Measurements from ENCODE around the gene AOX1. TPM values are rescaled to one million over a fixed set of nuclear protein-coding genes. Genes with fewer than 3 reads are reported as not detected.

The AOX1 gene
- total RNA-seq, 2 experiments from 2014 or later, result not detected

DNA sequence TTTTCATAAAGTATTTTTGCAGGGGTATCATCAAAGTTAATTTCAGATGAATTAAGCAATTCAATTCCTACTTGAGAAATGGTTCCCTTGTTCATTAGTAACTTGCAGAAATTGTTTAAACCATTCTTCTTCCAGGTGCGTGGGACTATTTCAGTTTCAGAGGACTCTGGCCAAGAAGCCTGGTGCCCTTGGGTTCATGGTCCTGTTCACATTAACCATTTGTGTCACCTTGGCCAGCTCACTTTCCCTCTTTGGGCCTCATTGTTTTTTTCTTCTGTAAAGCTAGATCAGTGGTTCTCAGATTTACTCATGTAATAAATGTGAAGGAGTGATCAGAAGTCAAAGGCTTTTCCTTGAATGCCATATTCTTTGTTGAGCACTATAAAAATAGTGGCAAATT lies 113.5 kb downstream of the AOX1 start:
- ATAC-seq (ENCODE audit: poor library complexity), result no peak
- no peak overlapping the region for H3K27ac ChIP-seq (ENCODE audit: low read depth in 1 of 2, low read length in 2 of 2)
- TF ChIP-seq CTCF (IDR thresholded peaks at IDR 0.05), result no peak
- Mint-ChIP-seq H3K4me3 (no peak overlapping the region), H3K27ac (no peak overlapping the region), H3K9me3 (no peaks in the 10 kb centered on the region), H3K36me3 (ENCODE audit: low read depth) (no peaks in the 10 kb centered on the region), H3K27me3 (peaks cover 5% of the 10 kb centered on the region), H3K4me1 (ENCODE audit: low read depth) (no peaks in the 10 kb centered on the region)
- H3K27me3 ChIP-seq (ENCODE audit: control insufficient read depth in 1 of 2, insufficient read depth in 2 of 2, low read length in 2 of 2), result no peaks in the 10 kb centered on the region
- DNase-seq, result no peak
- no peak overlapping the region for H3K4me3 ChIP-seq (ENCODE audit: low read length)
- ChIA-PET CTCF (no interaction called here), POLR2A (interaction anchor here (0.6 kb wide), 1 partner anchor 629 kb away, joined by 3 read pairs; no protein-coding TSS in a partner anchor)
- H3K4me1 ChIP-seq (ENCODE audit: insufficient read depth, low read length), result no peaks in the 10 kb centered on the region
- no peaks in the 10 kb centered on the region for H3K9me3 ChIP-seq (ENCODE audit: control insufficient read depth in 1 of 2, insufficient read depth in 1 of 2, low read length in 2 of 2)
- no peaks in the 10 kb centered on the region for H3K36me3 ChIP-seq (ENCODE audit: insufficient read depth, low read length)
- intact Hi-C loops (cut with DNase I, micrococcal nuclease), result no loop called here

- no peak overlapping the region for H3K27ac ChIP-seq (ENCODE audit: low read depth in 1 of 2, low read length in 2 of 2)
- ChIA-PET CTCF (interaction anchor here (0.6 kb wide), 1 partner anchor 293 kb away, joined by 3 read pairs; no protein-coding TSS in a partner anchor), POLR2A (interaction anchor here (1.4 kb wide), 1 partner anchor 13 kb away, joined by 5 read pairs; no protein-coding TSS in a partner anchor)
- H3K9me3 Mint-ChIP-seq, result no peaks in the 10 kb centered on the region
- H3K4me1 Mint-ChIP-seq (ENCODE audit: low read depth), result no peaks in the 10 kb centered on the region
- no peak overlapping the region for H3K4me3 Mint-ChIP-seq
- H3K4me1 ChIP-seq (ENCODE audit: insufficient read depth, low read length), result no peaks in the 10 kb centered on the region
- no peaks in the 10 kb centered on the region for H3K36me3 ChIP-seq (ENCODE audit: insufficient read depth, low read length)
- no peak overlapping the region for H3K27ac Mint-ChIP-seq
- peaks cover 5% of the 10 kb centered on the region for H3K27me3 Mint-ChIP-seq
- TF ChIP-seq CTCF (IDR thresholded peaks at IDR 0.05), result no peak
- H3K36me3 Mint-ChIP-seq (ENCODE audit: low read depth), result no peaks in the 10 kb centered on the region
- ATAC-seq (ENCODE audit: poor library complexity) (no peak), DNase-seq (no peak)
- H3K9me3 ChIP-seq (ENCODE audit: control insufficient read depth in 1 of 2, insufficient read depth in 1 of 2, low read length in 2 of 2), result no peaks in the 10 kb centered on the region
- intact Hi-C loops (cut with DNase I, micrococcal nuclease), result loop anchor here (5.0 kb wide), 2 partner anchors 124 to 724 kb away; no protein-coding TSS in a partner anchor
- no peaks in the 10 kb centered on the region for H3K27me3 ChIP-seq (ENCODE audit: control insufficient read depth in 1 of 2, insufficient read depth in 2 of 2, low read length in 2 of 2)
- no peak overlapping the region for H3K4me3 ChIP-seq (ENCODE audit: low read length)
Measured at GRCh38 chr2:200700856-200701255, 115.0 kb downstream of the AOX1 start.

DNA sequence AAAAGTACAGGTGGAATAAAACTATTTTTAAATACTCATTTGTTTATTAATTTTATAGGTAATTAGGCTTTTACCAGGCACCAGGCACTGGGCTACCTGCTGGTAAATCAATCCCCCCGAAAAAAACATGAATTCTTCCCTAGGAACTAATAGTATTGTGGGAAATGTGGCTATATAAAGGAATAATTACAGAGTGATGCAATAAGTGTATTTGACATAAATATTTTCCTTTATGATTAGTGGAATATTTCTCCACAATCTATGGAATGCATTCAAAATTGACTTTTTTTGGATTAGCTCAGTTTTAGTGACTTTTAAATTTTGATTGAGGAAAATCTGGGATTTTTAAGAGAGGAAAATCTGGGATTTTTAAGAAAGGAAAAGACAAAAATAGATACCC lies 116.2 kb downstream of the AOX1 start:
- H3K9me3 Mint-ChIP-seq, result no peaks in the 10 kb centered on the region
- H3K36me3 Mint-ChIP-seq (ENCODE audit: low read depth), result no peaks in the 10 kb centered on the region
- Histone ChIP-seq H3K4me1 (ENCODE audit: insufficient read depth, low read length) (no peaks in the 10 kb centered on the region), H3K4me3 (ENCODE audit: low read length) (no peak overlapping the region), H3K9me3 (ENCODE audit: control insufficient read depth in 1 of 2, insufficient read depth in 1 of 2, low read length in 2 of 2) (no peaks in the 10 kb centered on the region), H3K27ac (ENCODE audit: low read depth in 1 of 2, low read length in 2 of 2) (no peak overlapping the region), H3K36me3 (ENCODE audit: insufficient read depth, low read length) (no peaks in the 10 kb centered on the region), H3K27me3 (ENCODE audit: control insufficient read depth in 1 of 2, insufficient read depth in 2 of 2, low read length in 2 of 2) (no peaks in the 10 kb centered on the region)
- no peaks in the 10 kb centered on the region for H3K4me1 Mint-ChIP-seq (ENCODE audit: low read depth)
- CTCF ChIA-PET, result no interaction called here
- DNase-seq, result no peak
- no peak overlapping the region for H3K4me3 Mint-ChIP-seq
- ATAC-seq (ENCODE audit: poor library complexity), result no peak
- peaks cover 5% of the 10 kb centered on the region for H3K27me3 Mint-ChIP-seq
- no peak for TF ChIP-seq CTCF (IDR thresholded peaks at IDR 0.05)
- POLR2A ChIA-PET, result interaction anchor here (0.8 to 1.4 kb wide), 2 partner anchors 11 to 162 kb away, joined by 3 to 5 read pairs; partner anchors contain the start of gene CLK1
- intact Hi-C loops (cut with DNase I, micrococcal nuclease), result loop anchor here (5.0 kb wide), 2 partner anchors 125 to 725 kb away; no protein-coding TSS in a partner anchor
- no peak overlapping the region for H3K27ac Mint-ChIP-seq

All from CD4-positive, alpha-beta T cell (primary cell).